Liver (tissue), 3 donors: Measurements from ENCODE around the gene CCBE1.

Experiments used
- ATF3 ChIP-seq: IDR thresholded peaks from 2 replicates; pipeline ENCODE4 v1.6.1; 2016; ENCODE audit warnings: antibody characterized with exemption
- CTCF ChIP-seq: fragments of 150-350 bp; IDR thresholded peaks from 2 replicates; pipeline ENCODE4 v1.5.1; 2017; ENCODE audit warnings: improper control_type of control experiment, low read depth, low read length; ENCODE audit not compliant: missing input control
- EGR1 ChIP-seq, 2 donors: IDR thresholded peaks; 2 replicates each; pipeline ENCODE4 v1.6.1; 2016 to 2018; ENCODE audit warnings: antibody characterized with exemption in 2 of 2, low read depth in 2 of 2
- JUND ChIP-seq, 2 donors: IDR thresholded peaks; 2 replicates each; pipeline ENCODE4 v1.6.1; 2016; ENCODE audit warnings: antibody characterized with exemption in 2 of 2
- donor health status: healthy.
- donor health status: healthy.

- TF ChIP-seq EGR1 (IDR thresholded peaks at IDR 0.05; ENCODE audit: low read depth in 2 of 2) = no peak
- no peak for TF ChIP-seq CTCF
- no peak for TF ChIP-seq JUND (IDR thresholded peaks at IDR 0.05)
- TF ChIP-seq ATF3 = no peak
Measured at GRCh38 chr18:59736061-59736460, 38.8 kb upstream of the CCBE1 start.
